B cell (primary cell): ENCODE data around the gene LYPD5. TPM values are rescaled to one million over a fixed set of nuclear protein-coding genes. Genes with fewer than 3 reads are reported as not detected.
A peak's percentile ranks its signal among the peaks of the same experiment; 100 is the strongest.

Experiments
- ATAC-seq: fragments of 200-7000 bp; cut with Tn5 transposase; one replicate; pipeline ENCODE4 v1.10.0; 2021; ENCODE audit warnings: low read depth, mild to moderate bottlenecking, moderate number of reproducible peaks, moderate library complexity
- CTCF ChIA-PET: fragments of 350-600 bp; sonication (Branson Sonifier 250); formaldehyde crosslinking; loops from one replicate; lab custom pipeline; 2021; ENCODE audit warnings: antibody characterized with exemption, inconsistent platforms; lab: Charles Lee
- POLR2A ChIA-PET: fragments of 350-600 bp; sonication (Branson Sonifier 250); formaldehyde crosslinking; loops from one replicate; lab custom pipeline; 2021; ENCODE audit warnings: antibody characterized with exemption; lab: Charles Lee
- DNase-seq: peaks from one replicate; pipeline ENCODE4 v3.0.0; 2013
- H2AFZ ChIP-seq: 2 replicates; pipeline ENCODE4 v1.6.1; 2012; ENCODE audit warnings: mild to moderate bottlenecking, low read depth, low read length; ENCODE audit not compliant: insufficient read depth, poor library complexity, severe bottlenecking
- H3K27ac ChIP-seq, 2 donors: 1 replicate in 1 of 2; 2 replicates in 1 of 2; pipeline ENCODE4 v1.5.1; 2012 to 2013; ENCODE audit warnings: low read length in 2 of 2, mild to moderate bottlenecking in 2 of 2, moderate library complexity in 1 of 2
- H3K27me3 ChIP-seq, 4 experiments: fragments of 200-600 bp in 1 of 4; sonication (generic) in 1 of 4; replicated peaks in 1 of 4; 1 replicate in 2 of 4; 2 replicates in 2 of 4; pipeline versions ENCODE4 v1.6.1 to v1.7.0; 2013 to 2016; ENCODE audit warnings: low read length in 3 of 4, mild to moderate bottlenecking in 2 of 4, mixed read lengths in 1 of 4, moderate library complexity in 1 of 4; ENCODE audit not compliant: insufficient read depth in 4 of 4, control insufficient read depth in 3 of 4; ENCODE audit errors: control extremely low read depth in 1 of 4
- H3K36me3 ChIP-seq, 2 experiments: replicated peaks in 1 of 2; 1 replicate in 1 of 2; 2 replicates in 1 of 2; pipeline versions ENCODE4 v1.6.1 to v1.7.1; 2013; ENCODE audit warnings: low read length in 1 of 2; ENCODE audit not compliant: insufficient read depth in 2 of 2, control insufficient read depth in 1 of 2; ENCODE audit errors: control extremely low read depth in 1 of 2, extremely low read depth in 1 of 2
- H3K4me1 ChIP-seq, 2 donors: fragments of 200-600 bp in 1 of 2; sonication (generic) in 1 of 2; 1 replicate in 1 of 2; 2 replicates in 1 of 2; pipeline versions ENCODE4 v1.5.1 to v1.6.1; 2013 to 2017; ENCODE audit warnings: low read length in 2 of 2; ENCODE audit not compliant: control insufficient read depth in 2 of 2, insufficient read depth in 2 of 2
- H3K4me2 ChIP-seq: replicated peaks from 2 replicates; pipeline ENCODE3; 2012; ENCODE audit warnings: mild to moderate bottlenecking, low read depth, low read length; ENCODE audit not compliant: poor library complexity, severe bottlenecking
- H3K4me3 ChIP-seq, 5 experiments: fragments of 200-600 bp in 1 of 5; sonication (generic) in 1 of 5; 1 replicate in 3 of 5; 2 replicates in 2 of 5; pipeline versions ENCODE4 v1.5.1 to v1.7.0; 2011 to 2016; ENCODE audit warnings: low read length in 4 of 5, mild to moderate bottlenecking in 4 of 5, low read depth in 2 of 5, control low read depth in 1 of 5, moderate library complexity in 1 of 5; ENCODE audit not compliant: insufficient read depth in 1 of 5; ENCODE audit errors: control extremely low read depth in 1 of 5, extremely low read depth in 1 of 5
- H3K79me2 ChIP-seq: fragments of 200-600 bp; sonication (generic); one replicate; pipeline ENCODE4 v1.6.0; 2016; ENCODE audit warnings: low read length; ENCODE audit not compliant: control insufficient read depth, insufficient read depth
- H3K9ac ChIP-seq: fragments of 200-600 bp; sonication (generic); 2 replicates; pipeline ENCODE4 v1.6.1; 2017; ENCODE audit warnings: mild to moderate bottlenecking, low read length, moderate library complexity
- H3K9me3 ChIP-seq, 3 donors: one replicate each; pipeline versions ENCODE4 v1.6.1 to v1.7.1; 2013; ENCODE audit warnings: low read length in 2 of 3; ENCODE audit not compliant: control insufficient read depth in 2 of 3, insufficient read depth in 1 of 3; ENCODE audit errors: control extremely low read depth in 1 of 3
- H4K20me1 ChIP-seq: 2 replicates; pipeline ENCODE4 v1.6.0; 2012; ENCODE audit warnings: mild to moderate bottlenecking, low read length; ENCODE audit not compliant: insufficient read depth, control insufficient read depth, poor library complexity, severe bottlenecking
- H3K27ac Mint-ChIP-seq: one replicate; pipeline ENCODE4 v1.8.0; 2021; ENCODE audit warnings: mixed read lengths
- H3K27me3 Mint-ChIP-seq: one replicate; pipeline ENCODE4 v1.8.0; 2021; ENCODE audit warnings: mixed read lengths
- H3K4me1 Mint-ChIP-seq: one replicate; pipeline ENCODE4 v1.8.0; 2021; ENCODE audit warnings: mixed read lengths
- H3K4me3 Mint-ChIP-seq: one replicate; pipeline ENCODE4 v1.8.0; 2021; ENCODE audit warnings: mixed read lengths
- H3K9me3 Mint-ChIP-seq: one replicate; pipeline ENCODE4 v1.8.0; 2022; ENCODE audit warnings: mixed read lengths; ENCODE audit not compliant: insufficient read depth
- EZH2 ChIP-seq: IDR thresholded peaks from 2 replicates; pipeline ENCODE4 v1.6.1; 2012; ENCODE audit warnings: borderline replicate concordance, low read depth, mild to moderate bottlenecking, moderate library complexity, low read length; ENCODE audit not compliant: insufficient read depth, poor library complexity, severe bottlenecking
- WGBS: methylation state at CpG from one replicate; pipeline ENCODE4 v1.1.5; 2013; ENCODE audit warnings: missing lambda C conversion rate; ENCODE audit not compliant: insufficient coverage; 5-methylcytosine and 5-hydroxymethylcytosine counted together
- intact Hi-C: fragments of 100-400 bp; cut with micrococcal nuclease; formaldehyde crosslinking; loops from one replicate; pipeline ENCODE4 v1.10.0; 2022
- polyA plus RNA-seq: library from polyadenylated mRNA; depleted of rRNA; stranded (reverse); fragments of >200 nt; gene quantifications from 2 replicates; pipeline ENCODE4 v1.2.3, GENCODE V29; 2012
- total RNA-seq, 2 donors: library from RNA; stranded (reverse); fragments of 120-200 nt in 1 of 2; gene quantifications; 1 replicate in 1 of 2; 2 replicates in 1 of 2; pipeline versions ENCODE4 v1.2.3 to v1.2.4, GENCODE V29; 2013 to 2022
- TF ChIP-seq, protein P1 (sequence below): fragments of 200-600 bp; IDR thresholded peaks from one replicate; pipeline ENCODE4 v1.8.0; 2022; ENCODE audit warnings: antibody characterized with exemption, mild to moderate bottlenecking

LYPD5 gene
- total and polyA plus RNA-seq, 2 donors (not counting 1 experiment from before 2014, with no cell fraction given) = 0.46 TPM; not detected in 1

DNA sequence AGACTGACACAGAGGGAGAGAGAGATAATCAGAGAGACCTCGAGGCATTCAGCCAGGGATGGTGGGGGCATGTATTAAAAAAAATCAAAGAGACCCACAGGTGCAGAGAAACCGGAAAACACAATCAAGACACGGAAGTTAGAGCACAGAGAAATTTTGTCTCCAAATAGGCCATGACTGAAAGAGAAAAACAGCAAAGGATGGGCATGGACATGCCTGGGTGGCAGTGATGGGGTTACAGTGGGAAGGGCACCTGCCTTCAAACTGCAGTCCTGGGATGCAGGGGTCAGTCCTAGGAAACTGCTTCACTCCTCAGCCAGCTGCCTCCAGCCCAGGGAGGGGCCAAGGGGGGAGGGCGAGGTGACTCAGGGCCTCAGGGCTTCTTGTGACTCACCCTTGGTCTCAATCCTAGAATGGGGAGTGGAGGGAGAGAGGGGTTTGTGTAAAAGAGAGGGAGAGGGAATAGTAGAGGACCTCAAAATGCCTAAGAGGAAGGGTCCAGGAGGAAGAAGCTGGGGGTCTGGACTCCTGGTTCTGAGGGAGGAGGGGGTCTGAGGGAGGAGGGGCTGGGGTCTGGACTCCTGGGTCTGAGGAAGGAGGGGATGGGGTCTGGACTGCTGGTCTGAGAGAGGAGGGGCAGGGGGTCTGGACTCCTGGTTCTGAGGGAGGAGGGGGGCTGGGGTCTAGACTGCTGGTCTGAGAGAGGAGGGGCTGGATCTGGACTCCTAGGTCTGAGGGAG, 17.8 kb downstream of the LYPD5 start:
- TF ChIP-seq, protein P1, sequence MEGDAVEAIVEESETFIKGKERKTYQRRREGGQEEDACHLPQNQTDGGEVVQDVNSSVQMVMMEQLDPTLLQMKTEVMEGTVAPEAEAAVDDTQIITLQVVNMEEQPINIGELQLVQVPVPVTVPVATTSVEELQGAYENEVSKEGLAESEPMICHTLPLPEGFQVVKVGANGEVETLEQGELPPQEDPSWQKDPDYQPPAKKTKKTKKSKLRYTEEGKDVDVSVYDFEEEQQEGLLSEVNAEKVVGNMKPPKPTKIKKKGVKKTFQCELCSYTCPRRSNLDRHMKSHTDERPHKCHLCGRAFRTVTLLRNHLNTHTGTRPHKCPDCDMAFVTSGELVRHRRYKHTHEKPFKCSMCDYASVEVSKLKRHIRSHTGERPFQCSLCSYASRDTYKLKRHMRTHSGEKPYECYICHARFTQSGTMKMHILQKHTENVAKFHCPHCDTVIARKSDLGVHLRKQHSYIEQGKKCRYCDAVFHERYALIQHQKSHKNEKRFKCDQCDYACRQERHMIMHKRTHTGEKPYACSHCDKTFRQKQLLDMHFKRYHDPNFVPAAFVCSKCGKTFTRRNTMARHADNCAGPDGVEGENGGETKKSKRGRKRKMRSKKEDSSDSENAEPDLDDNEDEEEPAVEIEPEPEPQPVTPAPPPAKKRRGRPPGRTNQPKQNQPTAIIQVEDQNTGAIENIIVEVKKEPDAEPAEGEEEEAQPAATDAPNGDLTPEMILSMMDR = no peak
- no peak for TF ChIP-seq EZH2
- H3K79me2 ChIP-seq = peaks cover 20% of the 10 kb centered on the region
- H2AFZ ChIP-seq = peak overlapping the region; percentile 11
- no peaks in the 10 kb centered on the region for H3K36me3 ChIP-seq
- intact Hi-C loops = loop anchor here (2.0 to 10.0 kb wide), 2 partner anchors 116 to 340 kb away; no protein-coding TSS in a partner anchor
- peak overlapping the region; percentile 85 for H3K4me2 ChIP-seq
- H3K9me3 ChIP-seq = no peaks in the 10 kb centered on the region
- peak overlapping the region; percentile 38 for H3K9ac ChIP-seq
- 47% methylated on average over 4 of the region's 4 CpGs for WGBS
- CTCF ChIA-PET = interaction anchor here (0.9 to 11.3 kb wide), 12 partner anchors 13 to 338 kb away, joined by 3 to 237 read pairs (median 4); partner anchors contain the start of gene SMG9
- Mint-ChIP-seq H3K4me3 (peak overlapping the region; percentile 93), H3K4me1 (peaks cover 55% of the 10 kb centered on the region), H3K27me3 (no peaks in the 10 kb centered on the region), H3K27ac (peak overlapping the region; percentile 99), H3K9me3 (no peaks in the 10 kb centered on the region)
- peak; percentile 65 for DNase-seq
- H3K27ac ChIP-seq = peak overlapping the region; percentile 73 to 85
- no peaks in the 10 kb centered on the region for H4K20me1 ChIP-seq
- no peak for ATAC-seq
- H3K4me1 ChIP-seq = peaks cover 42 to 59% of the 10 kb centered on the region in 2 donors
- peak overlapping the region in 2 of 5 experiments; percentile 18 to 31 for H3K4me3 ChIP-seq
- H3K27me3 ChIP-seq = no peaks in the 10 kb centered on the region
- POLR2A ChIA-PET = interaction anchor here (0.8 to 9.3 kb wide), 4 partner anchors 31 to 1716 kb away, joined by 7 to 89 read pairs (median 14); partner anchors contain the start of genes BLOC1S3 and SMG9

DNA sequence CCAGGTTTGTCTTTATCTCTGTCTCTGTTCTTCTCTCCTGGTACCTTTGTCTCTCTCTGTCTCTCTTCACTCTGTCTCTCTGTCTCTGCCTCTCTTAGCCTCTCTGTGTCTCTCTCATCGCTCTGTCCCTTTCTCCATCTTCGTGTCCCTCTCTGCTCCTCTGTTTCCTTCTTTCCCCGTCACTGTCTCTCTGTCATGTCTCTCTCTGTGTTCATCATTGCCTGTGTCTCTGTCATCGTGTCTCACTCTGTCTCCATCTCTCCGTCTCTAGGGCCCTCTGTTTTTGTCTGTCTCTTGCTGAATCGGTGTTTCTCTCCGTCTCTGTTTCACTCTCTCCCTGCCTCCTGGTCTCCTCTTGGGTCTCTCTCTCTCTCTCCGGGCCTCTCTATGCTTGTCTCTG, 18.6 kb downstream of the LYPD5 start:
- H3K27ac Mint-ChIP-seq = peak overlapping the region; percentile 99
- intact Hi-C loops = loop anchor here (2.0 to 10.0 kb wide), 2 partner anchors 115 to 339 kb away; no protein-coding TSS in a partner anchor

More for the DNA sequence above, 18.6 kb downstream of the LYPD5 start:
- no peaks in the 10 kb centered on the region for H3K36me3 ChIP-seq
- peak overlapping the region; percentile 85 for H3K4me2 ChIP-seq
- peaks cover 63% of the 10 kb centered on the region for H3K4me1 Mint-ChIP-seq
- H4K20me1 ChIP-seq = no peaks in the 10 kb centered on the region
- no peaks in the 10 kb centered on the region for H3K27me3 Mint-ChIP-seq
- no peaks in the 10 kb centered on the region for H3K9me3 Mint-ChIP-seq
- 90% methylated on average over 8 of the region's 8 CpGs for WGBS
- ChIA-PET POLR2A (interaction anchor here (9.3 kb wide), 1 partner anchor 30 kb away, joined by 89 read pairs; the partner anchor contains the start of gene SMG9), CTCF (interaction anchor here (0.7 to 11.3 kb wide), 3 partner anchors 11 to 143 kb away, joined by 3 to 237 read pairs (median 3); no protein-coding TSS in a partner anchor)
- H3K9me3 ChIP-seq = no peaks in the 10 kb centered on the region
- H3K27me3 ChIP-seq = no peaks in the 10 kb centered on the region
- peak overlapping the region; percentile 93 for H3K4me3 Mint-ChIP-seq
- H2AFZ ChIP-seq = no peak overlapping the region
- peak overlapping the region; percentile 73 to 85 for H3K27ac ChIP-seq
- peak overlapping the region; percentile 38 for H3K9ac ChIP-seq
- DNase-seq = no peak
- H3K4me3 ChIP-seq = peak overlapping the region in 3 of 5 experiments; percentile 18 to 65 (median 31)
- peaks cover 28% of the 10 kb centered on the region for H3K79me2 ChIP-seq
- H3K4me1 ChIP-seq = peaks cover 50 to 66% of the 10 kb centered on the region in 2 donors
- TF ChIP-seq, protein P1 = no peak
- no peak for TF ChIP-seq EZH2
- no peak for ATAC-seq
